T-cell (primary cell): ENCODE data around the gene TTLL13. TPM values are rescaled to one million over a fixed set of nuclear protein-coding genes. Genes with fewer than 3 reads are reported as not detected.
"Not testable (repeated sequence)": the region's sequence is repeated elsewhere in the genome, so short reads cannot be mapped to it uniquely, and the experiment has no call there.

Experiments
- ATAC-seq, 4 experiments: fragments of 200-7000 bp in 3 of 4; fragments of 150-1000 bp in 1 of 4; cut with Tn5 transposase; replicated peaks in 1 of 4; 1 replicate in 3 of 4; 2 replicates in 1 of 4; pipeline ENCODE4 v1.10.0; 2021; ENCODE audit warnings: moderate library complexity in 3 of 4, mild to moderate bottlenecking in 2 of 4, moderate number of reproducible peaks in 1 of 4
- CTCF ChIA-PET, 2 donors: fragments of 300-600 bp; sonication (Branson Sonifier 250); formaldehyde crosslinking; loops; one replicate each; lab custom pipeline; 2022; ENCODE audit warnings: antibody characterized with exemption in 2 of 2; lab: Charles Lee
- POLR2A ChIA-PET, 2 donors: fragments of 300-600 bp; sonication (Branson Sonifier 250); formaldehyde crosslinking; loops; one replicate each; lab custom pipeline; 2022; ENCODE audit warnings: antibody characterized with exemption in 2 of 2; lab: Charles Lee
- DNase-seq, 35 experiments: peaks; one replicate each; pipeline versions ENCODE4 v3.0.0 to v3.0.0-alpha.2; 2013 to 2023
- H3K27ac ChIP-seq: one replicate; pipeline ENCODE4 v1.5.1; 2013; ENCODE audit warnings: low read length
- H3K27me3 ChIP-seq, 2 experiments: replicated peaks in 1 of 2; 1 replicate in 1 of 2; 2 replicates in 1 of 2; pipeline versions ENCODE4 v1.6.1 to v1.7.0; 2013; ENCODE audit warnings: low read length in 1 of 2, mixed read lengths in 1 of 2; ENCODE audit not compliant: control insufficient read depth in 2 of 2, insufficient read depth in 2 of 2; ENCODE audit errors: extremely low read depth in 1 of 2
- H3K36me3 ChIP-seq, 2 donors: 1 replicate in 1 of 2; 2 replicates in 1 of 2; pipeline versions ENCODE4 v1.6.1 to v1.7.0; 2013; ENCODE audit warnings: low read length in 1 of 2; ENCODE audit not compliant: control insufficient read depth in 2 of 2, insufficient read depth in 1 of 2; ENCODE audit errors: extremely low read depth in 1 of 2
- H3K4me1 ChIP-seq, 2 experiments: 1 replicate in 1 of 2; 2 replicates in 1 of 2; pipeline versions ENCODE4 v1.6.1 to v1.7.0; 2013; ENCODE audit warnings: low read length in 2 of 2, mixed read lengths in 1 of 2; ENCODE audit not compliant: insufficient read depth in 2 of 2, control insufficient read depth in 1 of 2; ENCODE audit errors: extremely low read depth in 1 of 2
- H3K4me3 ChIP-seq, 2 donors: 1 replicate in 1 of 2; 2 replicates in 1 of 2; pipeline versions ENCODE4 v1.5.1 to v1.7.0; 2013; ENCODE audit warnings: mild to moderate bottlenecking in 2 of 2, low read length in 1 of 2, moderate library complexity in 1 of 2; ENCODE audit not compliant: control insufficient read depth in 1 of 2; ENCODE audit errors: extremely low read depth in 1 of 2
- H3K9me3 ChIP-seq: 2 replicates; pipeline ENCODE4 v1.7.0; 2013
- H3K27ac Mint-ChIP-seq, 2 donors: one replicate each; pipeline ENCODE4 v1.8.0; 2020 to 2021; ENCODE audit warnings: mild to moderate bottlenecking in 2 of 2, mixed read lengths in 2 of 2
- H3K27me3 Mint-ChIP-seq, 2 donors: one replicate each; pipeline ENCODE4 v1.8.0; 2021 to 2022; ENCODE audit warnings: mixed read lengths in 2 of 2
- H3K36me3 Mint-ChIP-seq: one replicate; pipeline ENCODE4 v1.8.0; 2021; ENCODE audit warnings: mixed read lengths
- H3K4me1 Mint-ChIP-seq, 3 donors: one replicate each; pipeline ENCODE4 v1.8.0; 2020 to 2022; ENCODE audit warnings: mixed read lengths in 3 of 3, mild to moderate bottlenecking in 1 of 3
- H3K4me3 Mint-ChIP-seq, 3 donors: one replicate each; pipeline ENCODE4 v1.8.0; 2020 to 2022; ENCODE audit warnings: mild to moderate bottlenecking in 3 of 3, mixed read lengths in 3 of 3, moderate library complexity in 3 of 3
- H3K9me3 Mint-ChIP-seq, 3 donors: one replicate each; pipeline ENCODE4 v1.8.0; 2020 to 2022; ENCODE audit warnings: mixed read lengths in 3 of 3
- WGBS: methylation state at CpG from one replicate; pipeline ENCODE4 v1.1.5; 2013; ENCODE audit warnings: missing lambda C conversion rate; ENCODE audit not compliant: insufficient coverage; 5-methylcytosine and 5-hydroxymethylcytosine counted together
- total RNA-seq, 35 experiments: library from RNA in 6 of 35; stranded (reverse) in 6 of 35; fragments of 120-200 nt in 1 of 35; gene quantifications; one replicate each; pipeline versions ENCODE4 v1.2.1 to v1.2.4 and lab custom pipeline; 2013 to 2026

The TTLL13 gene
- total RNA-seq, 5 donors from 2014 or later (not counting 1 experiment from before 2014, with no cell fraction given) = 0.46 to 1.7 (median 0.70) TPM

- ATAC-seq (peak; percentile 38 to 66 (median 58)), DNase-seq (peak in 33 of 35 experiments; percentile 8 to 73 (median 40))
- Histone ChIP-seq H3K4me1 (peaks cover 4 to 12% of the 10 kb centered on the region in 2 experiments), H3K4me3 (no peak overlapping the region), H3K9me3 (no peaks in the 10 kb centered on the region), H3K36me3 (no peaks in the 10 kb centered on the region), H3K27me3 (no peaks in the 10 kb centered on the region), H3K27ac (no peak overlapping the region)
- H3K4me3 Mint-ChIP-seq = no peak overlapping the region
- no peaks in the 10 kb centered on the region for H3K9me3 Mint-ChIP-seq
- POLR2A ChIA-PET = no interaction called here
- no peaks in the 10 kb centered on the region for H3K36me3 Mint-ChIP-seq
- WGBS = 70% methylated on average over 16 of the region's 21 CpGs
- peak overlapping the region in 1 of 2 donors; percentile 46 for H3K27ac Mint-ChIP-seq
- peaks cover 6 to 10% (median 6%) of the 10 kb centered on the region in 3 donors for H3K4me1 Mint-ChIP-seq
- no peaks in the 10 kb centered on the region for H3K27me3 Mint-ChIP-seq
- CTCF ChIA-PET = interaction anchor here (0.5 to 1.9 kb wide), 10 partner anchors 8 to 668 kb away, joined by 3 to 7 read pairs (median 4); no protein-coding TSS in a partner anchor
These were observed 51.8 kb downstream of the TTLL13 start for GRCh38 chr15:90300988-90301706.

GRCh38 chr15:90301707-90302300, 52.4 kb downstream of the TTLL13 start:
- ChIA-PET CTCF (interaction anchor here (0.5 to 1.9 kb wide), 10 partner anchors 8 to 669 kb away, joined by 3 to 7 read pairs (median 4); no protein-coding TSS in a partner anchor), POLR2A (no interaction called here)
- H3K27me3 ChIP-seq = no peaks in the 10 kb centered on the region
- ATAC-seq (no peak), DNase-seq (no peak)
- Mint-ChIP-seq H3K4me3 (no peak overlapping the region), H3K4me1 (peaks cover 13 to 17% (median 13%) of the 10 kb centered on the region in 3 donors), H3K27ac (no peak overlapping the region), H3K9me3 (no peaks in the 10 kb centered on the region), H3K27me3 (no peaks in the 10 kb centered on the region), H3K36me3 (no peaks in the 10 kb centered on the region)
- H3K4me1 ChIP-seq = peaks cover 9 to 19% of the 10 kb centered on the region in 2 experiments
- no peaks in the 10 kb centered on the region for H3K36me3 ChIP-seq
- WGBS = 66% methylated on average over 5 of the region's 8 CpGs
- no peak overlapping the region for H3K27ac ChIP-seq
- no peak overlapping the region for H3K4me3 ChIP-seq
- no peaks in the 10 kb centered on the region for H3K9me3 ChIP-seq

- H3K27ac Mint-ChIP-seq = peak overlapping the region in 1 of 2 donors; percentile 22
- ATAC-seq, H3K36me3 Mint-ChIP-seq, H3K27me3 ChIP-seq, H3K4me3 ChIP-seq, DNase-seq, H3K9me3 ChIP-seq, H3K27me3 Mint-ChIP-seq, H3K36me3 ChIP-seq, H3K4me3 Mint-ChIP-seq, H3K9me3 Mint-ChIP-seq, H3K27ac ChIP-seq: not testable (repeated sequence)
- ChIA-PET POLR2A (interaction anchor here in 1 of 2 donors (0.6 kb wide), 1 partner anchor 78 kb away, joined by 3 read pairs; no protein-coding TSS in a partner anchor), CTCF (interaction anchor here (0.5 to 3.0 kb wide), 5 partner anchors 12 to 622 kb away, joined by 3 to 9 read pairs (median 5); no protein-coding TSS in a partner anchor)
- peaks cover 12 to 23% of the 10 kb centered on the region in 2 experiments for H3K4me1 ChIP-seq
- peaks cover 16 to 23% (median 22%) of the 10 kb centered on the region in 3 donors for H3K4me1 Mint-ChIP-seq
- 98% methylated on average over 7 of the region's 14 CpGs for WGBS
These were observed 56.0 kb downstream of the TTLL13 start for GRCh38 chr15:90305355-90305754.

- no CpG with 5 or more reads among the region's 3 CpGs for WGBS
- no peak for DNase-seq
- no peak for ATAC-seq
- peak overlapping the region; percentile 90 to 91 for H3K27ac Mint-ChIP-seq
- no peaks in the 10 kb centered on the region for H3K27me3 Mint-ChIP-seq
- H3K36me3 ChIP-seq = no peaks in the 10 kb centered on the region
- H3K4me1 Mint-ChIP-seq = peaks cover 16 to 23% (median 22%) of the 10 kb centered on the region in 3 donors
- no peaks in the 10 kb centered on the region for H3K27me3 ChIP-seq
- H3K4me3 ChIP-seq = no peak overlapping the region
- no peaks in the 10 kb centered on the region for H3K9me3 Mint-ChIP-seq
- no peaks in the 10 kb centered on the region for H3K9me3 ChIP-seq
- peak overlapping the region in 1 of 3 donors; percentile 53 for H3K4me3 Mint-ChIP-seq
- ChIA-PET POLR2A (interaction anchor here in 1 of 2 donors (1.0 kb wide), 1 partner anchor 8 kb away, joined by 3 read pairs; no protein-coding TSS in a partner anchor), CTCF (interaction anchor here (0.5 to 3.0 kb wide), 8 partner anchors 9 to 342 kb away, joined by 3 to 9 read pairs (median 4); no protein-coding TSS in a partner anchor)
- peaks cover 12 to 21% of the 10 kb centered on the region in 2 experiments for H3K4me1 ChIP-seq
- H3K36me3 Mint-ChIP-seq = no peaks in the 10 kb centered on the region
- H3K27ac ChIP-seq = peak overlapping the region; percentile 67
These were observed 56.6 kb downstream of the TTLL13 start for GRCh38 chr15:90305932-90306331.

GRCh38 chr15:90306560-90306959, 57.2 kb downstream of the TTLL13 start:
- ChIA-PET CTCF (interaction anchor here (0.6 to 3.0 kb wide), 5 partner anchors 9 to 176 kb away, joined by 3 to 8 read pairs (median 3); no protein-coding TSS in a partner anchor), POLR2A (interaction anchor here in 1 of 2 donors (0.6 to 1.0 kb wide), 2 partner anchors 8 to 12 kb away, joined by 3 read pairs; no protein-coding TSS in a partner anchor)
- no peaks in the 10 kb centered on the region for H3K27me3 Mint-ChIP-seq
- peaks cover 13 to 20% (median 17%) of the 10 kb centered on the region in 3 donors for H3K4me1 Mint-ChIP-seq
- H3K9me3 Mint-ChIP-seq = no peaks in the 10 kb centered on the region
- ATAC-seq (peak; percentile 73 to 77 (median 77)), DNase-seq (peak in 8 of 35 experiments; percentile 9 to 45 (median 17))
- peak overlapping the region; percentile 67 for H3K27ac ChIP-seq
- H3K36me3 ChIP-seq = no peaks in the 10 kb centered on the region
- peaks cover 12 to 15% of the 10 kb centered on the region in 2 experiments for H3K4me1 ChIP-seq
- peak overlapping the region in 1 of 3 donors; percentile 53 for H3K4me3 Mint-ChIP-seq
- WGBS = no CpG with 5 or more reads among the region's 6 CpGs
- H3K4me3 ChIP-seq = peak overlapping the region in 1 of 2 donors; percentile 39
- H3K27ac Mint-ChIP-seq = peak overlapping the region; percentile 90 to 91
- H3K9me3 ChIP-seq = no peaks in the 10 kb centered on the region
- H3K27me3 ChIP-seq = no peaks in the 10 kb centered on the region
- no peaks in the 10 kb centered on the region for H3K36me3 Mint-ChIP-seq

- Mint-ChIP-seq H3K36me3 (no peaks in the 10 kb centered on the region), H3K27ac (no peak overlapping the region), H3K4me1 (peaks cover 13 to 20% (median 17%) of the 10 kb centered on the region in 3 donors), H3K9me3 (no peaks in the 10 kb centered on the region), H3K27me3 (no peaks in the 10 kb centered on the region), H3K4me3 (no peak overlapping the region)
- 83% methylated on average over 1 of the region's 2 CpGs for WGBS
- no peaks in the 10 kb centered on the region for H3K36me3 ChIP-seq
- no peak overlapping the region for H3K4me3 ChIP-seq
- H3K27ac ChIP-seq = no peak overlapping the region
- ChIA-PET CTCF (interaction anchor here in 1 of 2 donors (0.6 to 1.5 kb wide), 2 partner anchors 15 to 174 kb away, joined by 3 to 4 read pairs; no protein-coding TSS in a partner anchor), POLR2A (no interaction called here)
- no peaks in the 10 kb centered on the region for H3K27me3 ChIP-seq
- ATAC-seq = no peak
- no peak for DNase-seq
- peaks cover 12 to 14% of the 10 kb centered on the region in 2 experiments for H3K4me1 ChIP-seq
- no peaks in the 10 kb centered on the region for H3K9me3 ChIP-seq
These were observed 58.3 kb downstream of the TTLL13 start for GRCh38 chr15:90307661-90308060.
